NCI-H345 treated with DMSO at 0.1 percent for 48 hours (cell line): ENCODE data around the gene FLT3LG.

Experiments used
- DNase-seq: peaks from one replicate; lab custom pipeline; 2025; ENCODE audit not compliant: unreplicated experiment; lab: John Stamatoyannopoulos, UW

Gene FLT3LG

DNA sequence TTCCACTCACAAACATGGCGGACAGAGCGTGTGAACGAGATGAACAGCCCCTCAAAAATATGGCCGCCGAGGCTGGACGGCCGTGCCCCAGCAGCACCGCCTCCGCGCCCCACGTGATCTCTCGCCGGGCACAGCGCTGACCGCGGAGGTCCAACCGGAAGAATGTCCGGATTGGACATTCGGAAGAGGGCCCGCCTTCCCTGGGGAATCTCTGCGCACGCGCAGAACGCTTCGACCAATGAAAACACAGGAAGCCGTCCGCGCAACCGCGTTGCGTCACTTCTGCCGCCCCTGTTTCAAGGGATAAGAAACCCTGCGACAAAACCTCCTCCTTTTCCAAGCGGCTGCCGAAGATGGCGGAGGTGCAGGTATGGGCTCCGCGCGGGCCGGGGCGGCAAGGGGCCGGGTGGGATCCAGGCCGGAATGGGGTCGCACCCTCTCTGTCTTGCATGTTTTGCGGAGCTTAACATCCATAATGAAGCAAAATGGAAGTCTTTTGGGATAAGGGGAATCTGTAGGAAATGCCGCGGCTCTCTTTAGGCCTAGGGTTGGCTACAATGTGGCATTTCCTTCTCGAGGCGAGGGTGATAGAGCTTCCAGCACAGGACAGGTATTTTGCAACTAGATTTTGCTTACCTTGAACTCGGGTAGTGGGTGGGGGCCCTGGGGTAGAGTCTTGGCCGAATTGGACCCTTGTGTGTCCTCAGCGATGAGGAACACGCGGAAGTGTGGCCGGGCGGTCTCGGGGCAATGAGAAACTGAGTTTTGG, 13.4 kb downstream of the FLT3LG start, which contains the start of gene RPL13A:
Gene RPL13A (plus strand): TSS at position 332 of the 769 bp plus-strand sequence. CDS start 22 bp downstream, at position 354.
- DNase-seq = peak; percentile 92

DNA sequence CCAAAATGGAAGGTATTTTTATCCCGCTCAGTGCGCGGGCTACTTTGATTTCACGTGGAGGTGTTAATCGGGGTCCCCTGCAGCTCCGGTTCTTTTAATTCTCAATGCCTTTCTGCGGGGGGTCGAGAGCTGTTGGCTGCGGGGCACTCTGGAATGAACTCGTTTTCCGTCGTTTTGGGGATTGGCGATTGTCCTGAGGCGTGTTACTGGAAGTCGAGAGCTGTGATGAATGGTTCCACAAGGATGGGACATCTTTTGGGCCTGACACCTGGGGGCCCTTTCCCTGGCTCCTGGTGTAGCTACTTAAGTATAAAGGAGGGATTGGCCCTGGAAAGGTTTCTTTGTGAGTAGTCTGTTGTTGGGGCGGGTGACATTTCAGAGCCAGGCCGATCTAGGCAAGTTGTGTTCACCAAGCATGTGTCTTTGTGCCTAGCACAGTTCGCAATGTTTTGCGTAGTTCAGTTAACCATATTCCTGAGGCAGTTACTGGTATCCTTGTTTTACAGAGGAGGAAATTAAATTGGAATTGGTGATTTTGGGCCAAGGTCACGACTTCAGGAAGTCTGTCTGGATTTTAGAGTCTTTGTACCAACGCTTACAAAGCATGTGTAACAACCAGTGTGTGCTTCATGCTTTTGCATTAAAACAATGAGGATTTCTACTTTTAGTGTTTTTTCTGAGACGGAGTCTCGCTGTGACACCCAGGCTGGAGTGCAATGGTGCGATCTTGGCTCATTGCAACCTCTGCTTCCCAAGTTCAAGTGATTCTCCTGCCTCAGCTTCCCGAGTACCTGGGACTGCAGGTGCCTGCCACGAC, 14.2 kb downstream of the FLT3LG start:
- DNase-seq = no peak

DNA sequence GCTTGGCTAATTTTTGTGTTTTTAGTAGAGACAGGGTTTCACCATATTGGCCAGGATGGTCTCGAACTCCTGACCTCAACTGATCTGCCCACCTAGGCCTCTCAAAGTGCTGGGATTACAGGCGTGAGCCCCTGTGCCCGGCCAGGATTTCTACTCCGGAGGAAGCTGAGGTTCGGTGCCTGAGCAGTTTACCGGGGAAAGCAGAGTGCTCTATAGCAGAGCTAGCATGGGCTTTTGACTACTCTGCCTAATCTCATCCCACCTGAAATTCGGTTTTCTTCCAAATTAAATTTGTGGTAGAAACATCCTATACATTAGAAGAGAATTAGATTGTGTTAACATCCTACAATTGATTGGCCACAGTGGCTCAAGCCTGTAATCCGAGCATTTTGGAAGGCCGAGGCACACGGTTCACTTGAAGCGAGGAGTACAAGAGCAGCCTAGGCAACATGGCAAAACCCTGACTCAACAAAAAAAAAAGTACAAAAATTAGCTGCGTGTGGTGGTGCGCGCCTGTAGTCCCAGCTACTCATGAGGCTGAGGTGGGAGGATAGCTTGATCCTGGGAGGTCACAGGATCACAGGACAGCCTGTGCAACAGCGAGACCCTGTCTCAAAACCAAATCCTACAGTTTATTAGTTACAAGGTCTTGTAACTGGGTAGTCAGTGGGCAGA, 15.0 kb downstream of the FLT3LG start:
- no peak for DNase-seq

DNA sequence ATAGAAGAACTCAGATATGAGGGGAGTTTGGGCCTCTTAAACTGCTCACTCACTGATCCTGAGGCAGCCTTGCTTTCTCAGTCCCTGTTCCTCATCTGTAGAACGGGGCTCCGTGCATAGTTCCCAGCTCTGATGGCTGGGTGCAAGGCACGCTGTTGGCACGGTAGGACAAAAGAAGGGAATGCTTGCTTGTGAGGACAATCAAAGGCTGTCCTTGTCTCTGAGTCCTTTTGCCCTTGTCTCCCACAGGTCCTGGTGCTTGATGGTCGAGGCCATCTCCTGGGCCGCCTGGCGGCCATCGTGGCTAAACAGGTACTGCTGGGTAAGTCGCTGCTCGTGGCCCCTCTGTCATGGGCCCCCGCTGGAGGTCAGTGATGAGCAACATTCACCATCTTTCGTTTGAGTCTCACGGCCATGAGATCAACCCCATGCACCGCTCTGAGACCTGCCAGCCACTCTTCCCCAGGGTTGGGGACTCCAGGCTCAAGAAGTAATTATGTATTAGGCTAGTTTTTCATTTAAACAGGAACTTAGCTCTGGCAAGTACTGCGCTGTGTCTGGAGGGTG, 15.7 kb downstream of the FLT3LG start:
- no peak for DNase-seq

GRCh38 chr19:49490287-49491029, 16.4 kb downstream of the FLT3LG start:
- DNase-seq = no peak

GRCh38 chr19:49491030-49491803, 17.2 kb downstream of the FLT3LG start:
- DNase-seq = no peak

- no peak for DNase-seq
These were observed 18.0 kb downstream of the FLT3LG start for GRCh38 chr19:49491804-49492572.

- DNase-seq = no peak
These were observed 18.8 kb downstream of the FLT3LG start for GRCh38 chr19:49492573-49493405.

- DNase-seq = no peak
These were observed 22.6 kb downstream of the FLT3LG start for GRCh38 chr19:49496574-49497008.

DNA sequence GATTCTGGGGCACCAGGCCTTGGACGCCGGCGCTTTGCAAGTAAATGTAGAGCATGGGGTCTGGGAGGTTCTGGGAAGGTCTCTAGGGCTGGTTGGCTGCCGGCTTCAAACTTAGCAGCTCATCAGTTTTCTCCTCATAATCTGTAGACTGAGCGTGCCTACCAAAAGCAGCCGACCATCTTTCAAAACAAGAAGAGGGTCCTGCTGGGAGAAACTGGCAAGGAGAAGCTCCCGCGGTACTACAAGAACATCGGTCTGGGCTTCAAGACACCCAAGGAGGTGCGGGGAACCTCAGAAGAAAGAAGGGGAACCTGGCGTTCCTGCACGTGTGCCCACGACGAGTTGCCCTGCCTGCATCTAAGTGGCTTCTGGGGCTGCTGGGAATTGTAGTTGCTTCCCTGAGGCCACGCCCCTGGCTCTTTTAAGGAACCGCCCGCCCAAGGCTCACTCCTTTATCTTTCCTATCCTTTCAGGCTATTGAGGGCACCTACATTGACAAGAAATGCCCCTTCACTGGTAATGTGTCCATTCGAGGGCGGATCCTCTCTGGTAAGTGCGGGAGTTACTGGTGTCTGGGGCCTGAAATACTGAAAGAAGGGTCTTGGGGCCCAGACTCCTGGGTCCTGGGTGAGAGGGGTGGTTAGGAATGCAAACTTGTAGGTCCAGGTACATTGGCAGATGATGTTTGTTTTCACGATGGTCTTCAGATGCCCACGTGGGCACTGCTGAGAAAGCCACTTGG, 23.2 kb downstream of the FLT3LG start:
- DNase-seq = no peak

GRCh38 chr19:49497789-49498103, 23.7 kb downstream of the FLT3LG start:
- no peak for DNase-seq

GRCh38 chr19:49498475-49498874, 24.5 kb downstream of the FLT3LG start:
- DNase-seq = no peak

DNA sequence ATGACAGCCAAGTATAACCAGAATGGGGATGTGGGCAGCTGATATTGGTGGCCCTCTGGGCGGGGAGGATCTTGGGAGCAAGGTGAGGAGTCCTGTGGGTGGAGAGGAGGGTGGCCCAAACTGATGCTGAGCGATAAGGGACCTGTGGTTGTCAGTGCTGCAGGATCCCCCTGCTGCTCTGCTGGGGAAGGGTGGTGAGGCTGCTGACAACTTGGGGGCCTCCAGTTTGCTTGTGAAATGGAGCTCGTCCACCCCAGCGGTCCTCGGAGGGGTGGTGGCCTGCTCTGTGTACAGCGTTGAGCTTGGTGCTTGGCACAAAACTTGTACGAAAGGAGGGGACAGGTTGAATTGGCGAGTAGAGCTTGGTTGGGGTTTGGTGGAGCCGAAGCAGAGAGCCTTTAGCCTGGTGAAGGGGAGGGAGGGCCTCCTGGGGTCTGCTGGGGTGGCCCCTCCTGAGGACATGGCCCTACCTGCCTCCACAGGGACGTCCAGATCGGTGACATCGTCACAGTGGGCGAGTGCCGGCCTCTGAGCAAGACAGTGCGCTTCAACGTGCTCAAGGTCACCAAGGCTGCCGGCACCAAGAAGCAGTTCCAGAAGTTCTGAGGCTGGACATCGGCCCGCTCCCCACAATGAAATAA, 25.1 kb downstream of the FLT3LG start:
- DNase-seq = no peak

DNA sequence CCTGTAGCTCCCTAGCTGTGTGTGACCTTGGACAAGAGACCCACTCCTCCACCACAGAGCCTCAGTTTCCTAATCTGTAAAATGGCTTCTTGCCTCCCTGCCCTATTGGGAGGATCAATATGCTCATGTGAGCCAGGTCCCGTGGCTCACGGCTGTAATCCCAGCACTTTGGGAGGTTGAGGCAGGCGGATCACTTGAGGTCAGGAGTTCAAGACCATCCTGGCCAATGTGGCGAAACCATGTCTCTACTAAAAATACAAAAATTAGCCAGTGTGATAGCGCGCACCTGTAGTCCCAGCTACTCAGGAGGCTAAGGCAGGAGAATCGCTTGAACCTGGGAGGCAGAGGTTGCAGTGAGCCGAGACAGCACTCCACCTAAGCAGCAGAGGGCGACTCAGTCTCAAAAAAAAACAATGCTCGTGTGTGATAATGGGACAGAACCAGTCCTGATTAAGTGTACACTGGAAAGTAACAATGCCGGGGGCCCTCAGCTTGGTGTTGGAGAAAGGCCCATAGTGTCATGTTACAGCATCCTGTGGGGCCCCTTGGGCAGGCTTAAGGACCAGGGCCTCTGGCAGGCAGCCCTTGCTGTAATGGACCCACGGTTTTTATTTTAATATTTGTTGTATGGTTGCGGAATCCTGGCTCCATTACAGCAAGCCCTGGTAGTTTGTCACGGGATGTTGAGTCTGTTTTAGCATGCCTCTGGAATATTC, 29.0 kb downstream of the FLT3LG start:
- DNase-seq = peak; percentile 13

- no peak for DNase-seq
These were observed 29.6 kb downstream of the FLT3LG start for GRCh38 chr19:49503582-49503962.

DNA sequence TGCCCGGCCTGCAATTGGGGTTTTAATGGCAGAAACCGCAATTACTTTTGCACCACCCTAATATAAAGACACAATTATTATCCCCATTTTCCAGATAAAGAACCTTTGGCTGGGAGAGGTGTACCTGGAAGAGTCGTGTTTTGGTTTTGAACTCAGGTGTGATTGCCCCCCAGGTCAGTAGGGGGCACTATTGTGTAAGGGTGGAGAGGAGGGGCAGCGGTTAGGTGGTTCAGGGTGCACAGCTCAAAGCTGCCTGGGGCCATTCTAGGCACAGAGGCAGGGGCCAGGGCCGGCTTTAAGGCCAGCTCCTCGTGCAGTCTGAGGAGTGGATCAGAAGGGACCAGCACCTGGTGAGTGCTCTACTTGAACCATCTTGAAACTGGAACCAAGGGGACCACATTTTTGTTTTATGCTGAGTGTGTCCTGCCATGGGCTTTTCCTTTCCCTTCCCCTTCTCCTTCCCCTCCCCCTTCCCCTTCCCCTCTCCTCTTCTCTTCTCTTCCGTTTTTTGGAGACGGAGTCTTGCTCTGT, 32.6 kb downstream of the FLT3LG start:
- DNase-seq = peak; percentile 16
